ENCODE data around the gene CDKAL1. TPM values are rescaled to one million over a fixed set of nuclear protein-coding genes. Genes with fewer than 3 reads are reported as not detected.
A peak's percentile ranks its signal among the peaks of the same experiment; 100 is the strongest.

The CDKAL1 gene
- total RNA-seq, 1 donor from 2014 or later: 39.6 TPM

DNA sequence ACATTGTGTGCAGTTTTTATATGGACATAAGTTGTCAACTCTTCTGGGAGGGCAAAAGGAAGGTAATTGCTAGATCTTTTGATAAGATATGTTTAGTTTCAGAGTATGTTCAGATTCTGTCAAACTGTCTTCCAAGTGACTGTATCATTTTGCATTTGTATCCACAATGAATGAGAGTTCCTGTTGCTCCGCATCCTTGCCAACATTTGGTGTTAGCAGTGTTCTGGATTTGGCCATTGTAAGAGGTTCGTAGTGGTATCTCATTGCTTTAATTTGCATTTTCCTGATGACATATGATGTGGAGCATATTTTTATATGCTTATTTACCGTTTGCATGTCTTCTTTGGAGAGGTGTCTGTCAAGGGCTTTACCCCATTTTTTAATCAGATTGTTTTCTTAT lies 150.2 kb downstream of the CDKAL1 start:
- H4K20me1 ChIP-seq (ENCODE audit: low read depth): no peaks in the 10 kb centered on the region
- no peak overlapping the region for H2AFZ ChIP-seq (replicated peaks)
- H3K4me1 Mint-ChIP-seq: no peaks in the 10 kb centered on the region
- no peaks in the 10 kb centered on the region for H3K9me3 ChIP-seq (ENCODE audit: low read depth)
- no peaks in the 10 kb centered on the region for H3K36me3 Mint-ChIP-seq
- no peak for TF ChIP-seq EZH2 (IDR thresholded peaks at IDR 0.05)
- TF ChIP-seq, protein P1, sequence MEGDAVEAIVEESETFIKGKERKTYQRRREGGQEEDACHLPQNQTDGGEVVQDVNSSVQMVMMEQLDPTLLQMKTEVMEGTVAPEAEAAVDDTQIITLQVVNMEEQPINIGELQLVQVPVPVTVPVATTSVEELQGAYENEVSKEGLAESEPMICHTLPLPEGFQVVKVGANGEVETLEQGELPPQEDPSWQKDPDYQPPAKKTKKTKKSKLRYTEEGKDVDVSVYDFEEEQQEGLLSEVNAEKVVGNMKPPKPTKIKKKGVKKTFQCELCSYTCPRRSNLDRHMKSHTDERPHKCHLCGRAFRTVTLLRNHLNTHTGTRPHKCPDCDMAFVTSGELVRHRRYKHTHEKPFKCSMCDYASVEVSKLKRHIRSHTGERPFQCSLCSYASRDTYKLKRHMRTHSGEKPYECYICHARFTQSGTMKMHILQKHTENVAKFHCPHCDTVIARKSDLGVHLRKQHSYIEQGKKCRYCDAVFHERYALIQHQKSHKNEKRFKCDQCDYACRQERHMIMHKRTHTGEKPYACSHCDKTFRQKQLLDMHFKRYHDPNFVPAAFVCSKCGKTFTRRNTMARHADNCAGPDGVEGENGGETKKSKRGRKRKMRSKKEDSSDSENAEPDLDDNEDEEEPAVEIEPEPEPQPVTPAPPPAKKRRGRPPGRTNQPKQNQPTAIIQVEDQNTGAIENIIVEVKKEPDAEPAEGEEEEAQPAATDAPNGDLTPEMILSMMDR (IDR thresholded peaks at IDR 0.05): no peak
- TF ChIP-seq EZH2phosphoT487 (IDR thresholded peaks at IDR 0.05): no peak
- H3K36me3 ChIP-seq: no peaks in the 10 kb centered on the region
- DNase-seq (ENCODE audit: low spot score): no peak
- H3K9me3 Mint-ChIP-seq: peaks cover 4% of the 10 kb centered on the region
- H3K4me3 ChIP-seq: no peak overlapping the region
- no peak overlapping the region for H3K27ac ChIP-seq
- no peak overlapping the region for H3K4me2 ChIP-seq
- no peak overlapping the region for H3K4me3 Mint-ChIP-seq
- H3K27me3 ChIP-seq: no peaks in the 10 kb centered on the region
- H3K9ac ChIP-seq: no peak overlapping the region
- H3K79me2 ChIP-seq (ENCODE audit: low read depth): peaks cover 19% of the 10 kb centered on the region
- no peak overlapping the region for H3K27ac Mint-ChIP-seq
- H3K4me1 ChIP-seq: no peaks in the 10 kb centered on the region
- H3F3A ChIP-seq (ENCODE audit: low read depth): no peaks in the 10 kb centered on the region
- H3K27me3 Mint-ChIP-seq (ENCODE audit: insufficient read depth, low read depth): no peaks in the 10 kb centered on the region

DNA sequence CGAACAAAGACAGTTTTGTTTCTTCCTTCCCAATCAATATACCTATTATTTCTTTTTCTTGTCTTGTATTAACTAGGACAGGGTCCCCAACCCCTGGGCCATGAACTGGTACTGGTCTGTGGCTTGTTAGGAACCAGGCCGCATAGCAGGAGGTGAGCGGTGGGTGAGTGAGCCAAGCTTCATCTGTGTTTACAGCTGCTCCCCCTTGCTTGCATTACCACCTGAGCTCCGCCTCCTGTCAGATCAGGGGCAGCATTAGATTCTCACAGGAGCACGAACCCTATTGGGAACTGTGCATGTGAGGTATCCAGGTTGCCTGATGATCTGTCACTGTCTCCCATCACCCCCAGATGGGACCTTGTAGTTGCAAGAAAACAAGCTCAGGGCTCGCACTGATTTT lies 151.9 kb downstream of the CDKAL1 start:
- Histone ChIP-seq H2AFZ (replicated peaks) (no peak overlapping the region), H4K20me1 (ENCODE audit: low read depth) (no peaks in the 10 kb centered on the region), H3K36me3 (no peaks in the 10 kb centered on the region), H3K4me3 (no peak overlapping the region), H3K4me2 (no peak overlapping the region), H3F3A (ENCODE audit: low read depth) (no peaks in the 10 kb centered on the region), H3K9ac (no peak overlapping the region), H3K4me1 (no peaks in the 10 kb centered on the region), H3K27ac (no peak overlapping the region), H3K27me3 (no peaks in the 10 kb centered on the region), H3K9me3 (ENCODE audit: low read depth) (no peaks in the 10 kb centered on the region), H3K79me2 (ENCODE audit: low read depth) (peaks cover 25% of the 10 kb centered on the region)
- Mint-ChIP-seq H3K4me3 (no peak overlapping the region), H3K27me3 (ENCODE audit: insufficient read depth, low read depth) (peaks cover 1% of the 10 kb centered on the region), H3K36me3 (no peaks in the 10 kb centered on the region), H3K9me3 (peaks cover 4% of the 10 kb centered on the region), H3K27ac (no peak overlapping the region), H3K4me1 (no peaks in the 10 kb centered on the region)
- peak; percentile 28 for DNase-seq (ENCODE audit: low spot score)
- TF ChIP-seq EZH2phosphoT487 (IDR thresholded peaks at IDR 0.05): no peak
- TF ChIP-seq, protein P1 (IDR thresholded peaks at IDR 0.05): peak; percentile 7

DNA sequence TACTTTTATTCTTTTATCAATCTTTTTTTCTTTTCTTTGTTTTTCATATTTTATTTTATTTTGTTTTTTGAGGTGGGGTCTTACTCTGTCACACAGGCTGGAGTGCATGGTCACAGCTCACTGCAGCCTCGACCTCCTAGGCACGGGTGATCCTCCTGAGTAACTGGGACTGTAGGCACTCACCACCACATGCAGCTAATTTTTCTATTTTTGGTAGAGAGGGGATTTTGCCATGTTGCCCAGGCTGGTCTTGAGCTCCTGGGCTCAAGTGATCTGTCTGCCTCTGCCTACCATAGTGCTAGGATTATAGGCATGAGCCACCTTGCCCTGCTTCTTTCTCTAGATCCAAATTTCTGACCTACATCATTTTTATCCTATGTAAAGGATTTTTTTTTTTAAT lies 153.2 kb downstream of the CDKAL1 start:
- Histone ChIP-seq H3K36me3 (no peaks in the 10 kb centered on the region), H3K79me2 (ENCODE audit: low read depth) (peaks cover 30% of the 10 kb centered on the region), H3K9me3 (ENCODE audit: low read depth) (no peaks in the 10 kb centered on the region), H3K27ac (no peak overlapping the region), H3F3A (ENCODE audit: low read depth) (no peaks in the 10 kb centered on the region), H3K4me2 (no peak overlapping the region), H2AFZ (replicated peaks) (no peak overlapping the region), H3K9ac (no peak overlapping the region), H4K20me1 (ENCODE audit: low read depth) (no peaks in the 10 kb centered on the region), H3K4me1 (no peaks in the 10 kb centered on the region), H3K27me3 (no peaks in the 10 kb centered on the region), H3K4me3 (no peak overlapping the region)
- no peak overlapping the region for H3K27ac Mint-ChIP-seq
- H3K4me3 Mint-ChIP-seq: no peak overlapping the region
- H3K36me3 Mint-ChIP-seq: no peaks in the 10 kb centered on the region
- TF ChIP-seq, protein P1 (IDR thresholded peaks at IDR 0.05): no peak
- TF ChIP-seq EZH2 (IDR thresholded peaks at IDR 0.05) (no peak), EZH2phosphoT487 (IDR thresholded peaks at IDR 0.05) (no peak)
- H3K9me3 Mint-ChIP-seq: peaks cover 4% of the 10 kb centered on the region
- peaks cover 2% of the 10 kb centered on the region for H3K4me1 Mint-ChIP-seq
- no peak for DNase-seq (ENCODE audit: low spot score)
- peaks cover 2% of the 10 kb centered on the region for H3K27me3 Mint-ChIP-seq (ENCODE audit: insufficient read depth, low read depth)

Measured in neural progenitor cell (in vitro differentiated cells).